DMS 273 treated with DMSO at 0.1 percent for 48 hours (cell line): Measurements from ENCODE around the gene SGCE.

Experiments used
- DNase-seq: peaks from one replicate; lab custom pipeline; 2025; lab: John Stamatoyannopoulos, UW

The SGCE gene

GRCh38 chr7:94621120-94621519, 34.8 kb downstream of the SGCE start:
- DNase-seq: no peak

- peak; percentile 90 for DNase-seq
These were observed 35.2 kb downstream of the SGCE start for GRCh38 chr7:94620703-94621118.

DNA sequence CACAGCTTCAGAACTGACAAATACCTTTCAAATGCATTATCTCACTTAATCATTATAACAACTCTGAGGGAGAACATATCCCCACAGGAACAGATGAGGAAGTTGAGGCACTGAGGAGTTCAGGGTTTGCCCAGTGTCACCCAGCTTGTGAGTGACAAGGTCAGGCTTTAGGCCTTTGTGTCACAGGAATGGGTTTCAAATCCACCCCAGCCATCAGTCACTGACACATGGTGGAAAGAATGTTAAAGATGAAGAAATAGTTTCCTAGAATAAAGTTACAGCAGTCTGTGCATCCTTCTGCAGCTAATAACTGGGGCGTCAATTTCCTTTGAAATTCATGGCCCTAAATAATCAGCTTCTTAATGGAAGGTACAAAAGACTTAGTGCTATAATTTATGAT, 37.8 kb downstream of the SGCE start:
- DNase-seq: no peak

DNA sequence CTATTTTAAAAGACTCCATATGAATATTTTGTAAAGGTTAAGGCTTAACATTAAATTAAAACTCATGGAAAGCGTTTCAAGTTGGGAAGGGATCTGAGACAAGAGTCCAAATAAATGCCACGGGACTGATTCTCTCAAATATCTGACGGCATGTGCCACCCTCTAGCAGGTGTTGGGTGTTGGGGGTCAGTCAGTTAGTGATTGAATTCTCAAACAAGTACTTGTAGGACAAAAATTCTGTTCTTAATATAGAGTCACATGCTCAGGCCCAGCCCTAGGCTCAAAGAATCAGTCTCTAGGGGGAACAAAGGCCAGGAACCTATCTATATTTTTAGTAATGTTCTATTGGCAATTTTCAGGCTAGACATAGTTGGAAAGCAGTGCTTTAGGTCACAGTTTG, 39.1 kb downstream of the SGCE start:
- no peak for DNase-seq

GRCh38 chr7:94615666-94616065, 40.3 kb downstream of the SGCE start:
- no peak for DNase-seq

- no peak for DNase-seq
These were observed 43.3 kb downstream of the SGCE start for GRCh38 chr7:94612661-94613060.

DNA sequence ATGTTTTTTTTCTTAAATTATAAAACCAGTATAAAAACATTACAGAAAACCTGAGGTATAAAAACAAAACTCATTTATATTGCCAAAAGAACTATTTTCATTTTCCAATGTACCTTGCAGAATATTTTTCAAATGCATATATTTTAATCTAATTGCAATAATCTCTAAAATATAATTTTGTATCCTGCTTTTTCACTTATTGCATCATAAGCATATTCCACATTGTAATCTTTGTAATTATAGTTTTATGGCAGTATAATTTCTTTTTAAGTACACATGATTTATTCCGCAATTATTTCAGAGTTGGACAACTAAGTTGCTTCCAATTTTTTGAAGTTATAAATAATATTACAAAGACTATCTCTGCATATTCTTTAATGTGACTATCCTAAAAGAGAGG, 43.7 kb downstream of the SGCE start:
- no peak for DNase-seq

DNA sequence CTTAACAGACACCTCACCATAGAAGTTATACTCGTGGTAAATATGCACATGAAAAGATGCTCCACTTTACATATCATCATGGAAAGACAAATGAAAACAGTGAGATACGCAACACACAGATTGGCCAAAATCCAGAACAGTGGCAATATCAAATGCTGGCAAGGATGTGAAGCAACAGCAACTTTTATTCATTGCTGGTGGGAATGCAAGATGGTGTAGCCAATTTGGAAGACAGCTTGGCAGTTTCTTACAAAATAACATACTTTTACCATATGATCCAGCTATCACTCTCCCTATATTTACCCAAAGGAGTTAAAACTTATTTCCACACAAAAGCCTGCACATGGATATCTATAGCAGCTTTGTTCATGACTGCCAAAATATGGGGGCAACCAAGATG, 46.4 kb downstream of the SGCE start:
- no peak for DNase-seq

DNA sequence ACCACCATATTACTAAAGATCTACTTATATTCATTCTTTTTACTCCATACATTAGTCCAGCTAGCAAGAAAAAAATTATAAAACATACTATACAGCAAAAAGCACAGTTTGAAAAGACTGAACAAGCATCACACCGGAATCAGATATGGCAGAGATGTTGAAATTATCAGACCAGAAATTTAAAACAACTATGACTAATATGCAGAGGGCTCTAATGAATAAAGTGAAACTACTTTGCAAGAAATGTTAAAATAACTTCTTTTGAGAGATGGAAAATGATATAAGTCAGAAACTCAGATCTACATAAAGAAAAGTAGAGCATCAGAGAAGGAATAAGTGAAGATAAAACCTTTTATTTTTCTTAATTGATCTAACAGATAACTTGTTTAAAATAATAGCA, 50.9 kb downstream of the SGCE start:
- DNase-seq: no peak

DNA sequence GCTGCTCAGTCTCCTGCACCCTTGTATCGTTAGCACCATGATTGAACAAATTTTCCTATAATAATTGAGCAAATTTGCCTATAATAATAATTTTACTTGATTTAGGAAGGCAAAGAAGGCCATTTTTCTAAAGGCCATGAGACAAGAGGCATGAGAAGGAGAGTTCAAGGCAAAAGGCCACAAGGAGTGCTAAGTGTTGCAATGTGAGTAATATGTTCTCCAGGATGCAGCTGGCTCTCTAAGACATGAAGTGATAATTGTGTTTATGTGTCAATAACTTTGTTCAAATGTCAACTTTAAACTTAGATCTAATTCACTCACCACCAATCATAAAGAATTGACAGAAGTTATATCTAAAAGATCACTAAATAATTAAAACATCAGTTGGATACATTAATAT, 53.8 kb downstream of the SGCE start:
- DNase-seq: no peak

GRCh38 chr7:94600267-94600666, 55.7 kb downstream of the SGCE start:
- DNase-seq: no peak

- DNase-seq: no peak
These were observed 60.2 kb downstream of the SGCE start for GRCh38 chr7:94595717-94596116.

DNA sequence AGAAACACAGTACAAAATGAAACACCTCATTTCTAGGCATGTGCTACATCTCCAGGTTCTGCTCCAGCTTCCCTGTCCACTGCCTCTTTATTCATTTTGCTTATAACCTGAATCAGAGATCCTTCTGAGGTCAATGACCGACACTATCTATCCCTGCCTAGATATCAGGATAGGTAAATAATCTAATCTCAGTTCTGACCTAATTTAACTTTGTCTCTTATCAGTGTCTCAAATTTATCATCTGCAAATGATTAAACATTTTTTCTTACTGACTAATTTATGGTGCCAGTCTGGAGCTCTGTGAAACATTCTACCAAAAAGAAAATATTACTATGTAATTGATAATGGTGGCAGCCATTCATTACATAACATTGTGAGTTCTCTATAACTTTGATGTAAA, 61.1 kb downstream of the SGCE start:
- DNase-seq: no peak

DNA sequence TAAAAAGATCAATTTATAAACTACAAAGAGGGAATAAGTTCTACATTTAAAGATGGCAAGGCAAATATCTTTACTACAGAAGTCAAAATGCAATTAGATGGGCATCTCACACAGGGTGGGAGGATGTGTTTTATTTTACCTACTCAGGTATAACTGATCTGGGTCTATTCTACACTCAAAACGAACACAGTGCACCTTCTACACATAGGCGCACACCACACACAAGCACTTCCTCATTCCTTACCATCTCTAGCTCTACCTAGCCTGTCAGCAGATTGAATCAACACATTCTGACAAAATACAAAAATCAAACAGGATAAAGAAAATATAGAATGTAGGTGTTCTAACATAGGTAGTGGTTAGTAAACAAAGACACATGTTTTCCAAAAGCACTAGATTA, 64.8 kb downstream of the SGCE start:
- DNase-seq: no peak

DNA sequence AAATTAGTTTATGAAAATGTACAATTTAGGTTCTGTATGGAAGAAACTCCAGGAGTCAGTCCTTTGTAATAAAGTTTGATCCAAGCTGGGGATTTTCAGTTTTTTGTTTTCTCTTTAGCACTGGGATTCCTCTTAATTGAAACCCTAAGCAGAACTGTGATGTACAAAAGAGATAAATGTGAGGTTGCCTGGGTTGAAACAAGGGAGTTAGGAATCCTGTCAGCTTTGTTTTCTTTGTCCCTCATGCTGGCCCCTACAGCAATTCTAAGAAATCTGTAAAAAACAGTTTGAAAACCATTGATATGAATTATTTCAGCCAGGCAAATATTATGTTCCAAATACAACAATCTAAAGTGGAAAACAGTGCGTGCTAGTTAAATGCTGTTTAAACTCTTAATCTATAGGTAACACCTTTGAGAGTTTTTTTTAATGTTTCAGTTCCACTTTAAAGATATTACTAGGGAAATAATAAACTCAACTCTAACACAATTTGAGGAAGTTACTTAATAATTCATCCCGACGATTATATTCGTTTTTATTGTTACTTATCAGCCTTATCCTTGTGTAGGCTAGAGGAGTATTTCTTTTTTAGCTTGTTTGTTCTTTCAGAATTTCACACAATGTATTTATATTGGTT, 65.3 kb downstream of the SGCE start:
- no peak for DNase-seq

DNA sequence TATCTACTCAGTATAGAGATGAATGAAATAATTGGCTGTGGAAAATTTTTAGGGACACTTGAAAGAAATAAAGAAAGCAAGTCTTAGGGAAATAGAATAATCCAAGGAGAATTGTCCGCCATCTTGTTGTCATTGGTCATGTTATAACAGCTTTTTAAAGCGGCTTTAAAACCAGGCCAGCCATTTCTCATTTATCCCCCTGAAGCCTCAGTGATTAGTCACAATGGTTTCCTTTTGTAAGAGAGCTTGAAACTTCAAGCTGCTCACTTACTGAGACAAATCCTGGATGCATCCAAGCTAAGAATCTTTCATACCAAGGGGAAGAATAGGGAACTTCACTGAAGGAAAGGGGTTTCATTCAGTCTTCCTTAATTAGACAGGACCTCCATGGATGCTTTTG, 67.9 kb downstream of the SGCE start:
- DNase-seq: no peak

DNA sequence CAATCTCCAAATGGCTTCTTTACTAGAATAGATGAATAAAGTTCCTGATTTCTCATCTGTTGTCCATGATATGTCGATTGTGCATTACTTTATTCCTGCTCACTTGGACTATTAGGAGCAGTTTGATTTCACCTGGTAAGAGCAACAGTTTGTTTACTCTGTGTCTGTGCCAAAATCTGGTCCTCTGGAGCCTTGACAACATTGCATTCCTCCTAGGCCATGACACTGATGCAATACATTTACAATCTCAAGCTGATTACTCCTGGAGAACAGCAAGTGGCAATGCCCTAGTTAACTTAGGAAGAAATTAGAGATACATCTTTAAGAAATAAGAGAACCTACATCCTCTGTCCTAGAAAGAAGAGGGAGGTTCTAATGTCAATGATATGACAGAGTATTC, 71.8 kb downstream of the SGCE start:
- no peak for DNase-seq

DNA sequence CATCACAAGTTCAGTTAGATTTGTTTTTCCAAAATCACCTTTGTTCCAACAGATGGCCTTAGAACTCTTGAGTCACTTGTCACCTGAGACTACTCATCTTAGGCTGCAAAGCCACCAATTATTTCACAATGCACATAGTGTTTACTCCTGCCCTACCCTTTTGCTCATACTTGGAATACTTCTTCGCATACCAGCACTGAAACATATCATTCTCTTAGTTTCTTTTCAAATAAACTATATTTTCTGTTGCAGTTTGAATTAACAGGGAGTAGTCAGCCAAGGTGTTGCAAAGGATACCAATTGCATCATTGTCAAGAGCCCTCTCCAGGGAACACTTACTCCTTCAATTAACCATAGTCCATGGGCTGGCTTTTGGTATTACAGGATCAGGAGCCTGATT, 75.3 kb downstream of the SGCE start:
- no peak for DNase-seq

GRCh38 chr7:94579470-94579869, 76.5 kb downstream of the SGCE start:
- DNase-seq: no peak

GRCh38 chr7:94578614-94579013, 77.3 kb downstream of the SGCE start:
- DNase-seq: no peak

DNA sequence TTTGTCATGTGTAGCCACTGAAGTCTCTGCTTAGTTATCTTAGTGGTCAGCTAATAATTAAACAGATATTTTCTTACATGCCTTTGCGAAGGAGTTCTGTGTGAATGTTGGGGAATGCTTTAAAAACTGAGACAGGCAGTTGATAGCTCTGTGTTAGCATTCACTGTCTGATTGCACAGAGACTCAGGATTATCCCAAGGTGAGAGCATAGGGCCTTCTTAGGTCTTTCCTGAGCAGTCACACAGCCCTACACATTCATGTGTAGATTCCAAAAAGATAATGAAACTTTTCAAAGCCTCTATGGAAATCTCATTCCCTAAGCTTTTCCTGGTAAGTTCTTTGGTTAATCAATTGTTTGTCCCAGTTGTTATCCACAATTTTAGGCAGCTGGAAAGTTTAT, 78.6 kb downstream of the SGCE start:
- no peak for DNase-seq

- DNase-seq: no peak
These were observed 79.6 kb downstream of the SGCE start for GRCh38 chr7:94576316-94576715.

DNA sequence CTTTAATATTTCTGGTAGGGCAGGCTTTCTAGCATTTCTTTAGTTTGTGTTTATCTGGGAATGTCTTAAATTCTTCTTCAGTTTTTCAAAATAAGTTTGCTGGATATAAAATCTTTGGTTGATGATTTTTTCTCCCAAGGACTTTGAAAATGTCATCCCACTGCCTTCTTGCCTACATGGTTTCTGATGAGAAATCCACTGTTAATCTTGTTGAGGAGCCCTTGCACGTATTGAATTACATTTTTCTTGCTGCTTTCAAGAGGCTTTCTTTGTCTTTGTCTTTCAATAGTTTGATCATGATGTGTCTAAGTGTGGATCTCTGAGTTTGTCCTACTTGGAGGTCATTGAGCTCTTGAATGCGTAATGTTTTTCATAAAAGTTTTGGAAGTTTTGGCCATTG, 80.3 kb downstream of the SGCE start:
- no peak for DNase-seq

- no peak for DNase-seq
These were observed 84.1 kb downstream of the SGCE start for GRCh38 chr7:94571816-94572215.

DNA sequence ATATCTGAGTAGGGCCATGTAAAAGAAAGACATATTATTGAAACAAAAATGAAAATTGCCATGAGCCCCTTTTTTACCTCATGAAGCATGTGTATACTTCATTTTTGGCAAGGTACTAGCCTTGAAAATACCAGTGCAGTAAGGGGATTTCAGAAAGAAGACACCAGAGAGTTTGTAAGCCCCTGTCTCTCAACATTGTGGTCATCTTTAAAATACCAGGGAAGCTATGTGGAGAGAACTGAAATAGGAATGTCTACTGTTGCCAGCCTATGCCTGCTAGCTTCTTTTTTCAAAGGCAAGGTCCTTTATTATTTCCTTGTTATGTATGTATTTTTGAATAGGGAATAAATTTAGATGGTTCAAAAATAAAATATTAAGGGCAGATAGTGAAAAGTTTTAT, 88.5 kb downstream of the SGCE start:
- no peak for DNase-seq
